ENCODE data around the gene TRAPPC5.

TRAPPC5 gene

DNA sequence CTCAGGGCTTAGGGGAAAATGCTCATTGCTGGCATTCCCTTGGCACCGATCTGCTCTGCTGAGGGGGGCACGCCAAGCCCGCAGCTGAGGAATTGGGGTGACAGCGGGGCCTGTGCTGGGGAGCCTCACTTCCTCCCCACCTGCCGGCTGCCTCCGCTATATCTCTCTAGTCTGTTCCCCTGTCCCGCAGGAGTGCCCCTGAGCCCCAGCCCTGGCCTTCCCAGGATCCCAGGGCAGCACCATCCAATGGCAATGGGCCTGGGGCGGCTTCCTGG lies 34.3 kb upstream of the TRAPPC5 start:
- DNase-seq, result no peak

- DNase-seq, result no peak
Measured at GRCh38 chr19:7647156-7647555, 33.5 kb upstream of the TRAPPC5 start.

DNA sequence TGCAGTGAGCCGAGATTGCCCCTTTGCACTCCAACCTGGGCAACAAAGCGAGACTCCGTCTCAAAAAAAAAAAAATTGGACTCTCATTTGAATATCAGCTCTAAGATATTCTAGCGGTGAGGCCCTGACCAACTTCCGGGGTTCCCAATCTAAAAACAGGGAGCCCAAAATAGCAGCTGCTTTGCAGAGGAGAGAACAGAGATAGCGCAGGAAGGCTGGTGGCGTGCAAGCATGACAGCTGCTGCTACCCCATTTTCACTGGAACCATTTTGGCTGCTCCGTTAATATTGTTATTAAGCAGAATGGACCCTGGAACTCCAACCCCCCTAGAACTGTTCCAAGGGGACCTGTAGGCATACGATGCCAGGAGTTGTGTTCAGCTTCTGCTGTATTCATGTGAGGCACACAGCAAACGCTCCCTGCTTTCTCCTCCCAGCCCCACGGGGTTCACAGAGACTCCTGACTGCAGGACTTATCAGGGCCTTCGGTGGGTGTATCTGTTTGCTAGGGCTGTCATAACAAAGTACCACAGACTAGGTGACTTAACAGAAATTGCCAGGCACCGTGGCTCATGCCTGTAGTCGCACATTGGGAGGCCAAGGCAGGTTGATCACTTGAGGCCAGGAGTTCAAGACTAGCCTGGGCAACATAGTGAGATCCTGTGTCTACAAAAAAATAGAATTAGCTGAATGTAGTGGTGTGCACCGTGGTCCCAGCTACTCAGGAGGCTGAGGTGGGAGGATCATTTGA lies 32.2 kb upstream of the TRAPPC5 start:
- no peak for DNase-seq

- no peak for DNase-seq
Measured at GRCh38 chr19:7650148-7650547, 30.5 kb upstream of the TRAPPC5 start.

DNA sequence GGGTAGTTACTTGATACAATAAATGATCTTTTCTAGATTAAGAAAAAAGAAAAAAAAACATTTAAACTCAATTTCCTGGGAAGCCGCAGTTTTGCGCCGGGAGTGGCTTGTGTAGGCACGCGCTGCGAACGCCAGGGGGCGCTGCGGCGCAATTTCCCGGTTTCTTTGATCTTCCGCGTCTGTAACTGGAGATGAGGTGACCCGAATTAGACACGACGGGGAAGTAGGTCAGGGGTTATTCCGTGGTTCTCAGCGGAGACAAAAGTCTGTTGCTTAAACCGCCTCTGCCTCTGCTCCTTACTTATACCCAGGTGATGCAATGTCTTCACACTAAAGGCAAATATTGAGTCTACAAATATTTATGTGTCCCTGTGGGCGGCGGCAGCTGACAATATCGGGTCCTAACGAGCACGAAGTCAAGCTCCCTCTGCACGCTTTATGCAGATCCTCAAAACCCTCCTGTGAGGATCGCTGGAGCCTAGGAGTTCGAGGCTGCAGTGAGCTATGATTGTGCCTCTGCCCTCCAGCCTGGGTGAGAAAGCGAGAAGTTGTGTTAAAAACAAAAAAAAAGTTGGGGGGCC lies 28.5 kb upstream of the TRAPPC5 start:
- DNase-seq, result peak; percentile 87

GRCh38 chr19:7654401-7654800 lies 26.2 kb upstream of the TRAPPC5 start:
- DNase-seq, result no peak

- DNase-seq, result no peak
Measured at GRCh38 chr19:7655581-7655980, 25.1 kb upstream of the TRAPPC5 start.

DNA sequence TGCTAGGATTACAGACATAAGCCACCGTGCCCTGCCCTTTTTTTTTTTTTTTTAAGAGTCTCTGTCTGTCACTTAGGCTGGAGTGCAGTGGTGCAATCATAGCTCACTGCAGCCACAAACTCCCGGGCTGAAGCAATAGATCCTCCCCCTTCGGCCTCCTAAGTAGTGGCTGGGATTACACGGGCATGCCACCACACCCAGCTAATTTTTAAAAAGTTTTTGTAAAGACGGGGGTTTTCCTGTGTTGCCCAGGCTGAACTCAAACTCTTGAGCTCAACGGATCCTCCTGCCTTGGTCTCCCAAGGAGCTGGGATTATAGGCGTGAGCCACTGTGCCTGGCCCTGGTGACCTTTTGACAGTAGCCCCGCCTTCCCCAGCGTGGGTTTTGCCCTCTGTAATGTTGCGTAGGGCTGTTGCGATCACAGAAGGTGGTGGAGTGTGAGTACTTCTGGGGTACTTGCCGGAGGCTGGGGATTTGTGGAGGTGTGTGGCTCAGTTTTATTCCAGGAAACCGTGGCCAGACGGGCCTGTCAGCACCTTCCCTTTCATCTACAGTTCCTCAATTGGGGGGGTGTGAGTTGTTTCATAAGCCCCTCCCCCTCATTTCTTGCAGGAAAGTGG lies 23.4 kb upstream of the TRAPPC5 start:
- DNase-seq, result peak; percentile 26

GRCh38 chr19:7658219-7658686 lies 22.4 kb upstream of the TRAPPC5 start:
- peak; percentile 56 for DNase-seq

- DNase-seq, result no peak
Measured at GRCh38 chr19:7661744-7662538, 18.7 kb upstream of the TRAPPC5 start.

DNA sequence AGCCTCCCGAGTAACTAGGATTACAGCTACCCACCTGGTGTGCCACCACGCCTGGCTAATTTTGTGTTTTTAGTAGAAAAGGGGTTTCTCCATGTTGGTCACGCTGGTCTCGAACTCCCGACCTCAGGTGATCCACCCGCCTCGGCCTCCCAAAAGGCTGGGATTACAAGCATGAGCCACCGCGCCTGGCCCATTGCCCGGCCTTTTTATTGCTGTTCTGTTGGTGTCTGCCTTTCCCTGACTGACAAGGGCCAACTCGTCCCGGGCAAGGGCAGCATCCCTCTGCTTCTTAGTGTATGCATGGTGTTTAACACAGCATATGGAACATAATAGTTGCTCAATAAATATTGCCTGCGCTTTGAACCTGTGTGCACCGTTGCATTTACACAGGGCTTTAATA lies 18.0 kb upstream of the TRAPPC5 start:
- DNase-seq, result no peak

DNA sequence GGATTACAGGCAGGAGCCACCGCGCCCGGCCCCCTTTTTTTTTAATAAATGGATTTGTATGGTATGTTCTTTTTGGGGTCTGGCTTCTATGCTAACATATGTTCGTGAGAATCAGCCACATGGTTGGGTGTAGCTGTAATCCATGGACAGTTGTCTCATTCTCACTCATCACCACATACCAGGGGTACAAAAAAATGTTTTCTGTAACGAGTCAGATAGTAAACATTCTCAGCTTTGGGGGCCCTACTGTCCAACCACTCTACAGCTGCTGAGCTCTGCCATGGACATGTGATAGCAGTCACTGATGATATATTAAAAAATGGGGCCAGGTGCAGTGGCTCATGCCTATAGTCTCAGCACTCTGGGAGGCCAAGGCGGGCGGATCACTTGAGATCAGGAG lies 16.9 kb upstream of the TRAPPC5 start:
- DNase-seq, result no peak

- DNase-seq, result no peak
Measured at GRCh38 chr19:7665076-7665475, 15.6 kb upstream of the TRAPPC5 start.

- DNase-seq, result no peak
Measured at GRCh38 chr19:7668842-7669241, 11.8 kb upstream of the TRAPPC5 start, which contains the start of gene RETN. TSS of gene RETN (plus strand) at chr19:7669049. CDS start at chr19:7669327, 278 bp downstream.

- DNase-seq, result no peak
Measured at GRCh38 chr19:7669641-7670040, 11.0 kb upstream of the TRAPPC5 start.

DNA sequence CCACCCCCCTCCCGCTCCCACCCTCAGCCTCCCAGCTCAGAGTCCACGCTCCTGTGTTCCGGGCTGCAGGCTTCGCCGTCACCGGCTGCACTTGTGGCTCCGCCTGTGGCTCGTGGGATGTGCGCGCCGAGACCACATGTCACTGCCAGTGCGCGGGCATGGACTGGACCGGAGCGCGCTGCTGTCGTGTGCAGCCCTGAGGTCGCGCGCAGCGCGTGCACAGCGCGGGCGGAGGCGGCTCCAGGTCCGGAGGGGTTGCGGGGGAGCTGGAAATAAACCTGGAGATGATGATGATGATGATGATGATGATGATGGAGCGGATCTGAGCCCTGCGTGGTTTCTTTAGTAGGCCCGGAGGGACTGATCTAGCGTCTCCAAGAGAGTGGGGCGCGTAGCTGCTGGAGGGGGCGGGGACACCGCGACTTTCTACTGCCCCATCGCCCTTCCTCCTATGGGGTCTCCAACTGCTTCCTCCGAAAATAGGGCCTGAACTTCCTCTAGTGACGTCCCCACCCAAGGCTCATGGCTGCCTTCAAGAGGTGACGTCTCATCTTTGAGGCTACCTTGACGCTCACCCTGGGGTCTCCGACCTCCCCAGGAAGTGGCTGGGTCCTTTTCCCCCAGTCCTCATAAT lies 10.4 kb upstream of the TRAPPC5 start:
- DNase-seq, result no peak

DNA sequence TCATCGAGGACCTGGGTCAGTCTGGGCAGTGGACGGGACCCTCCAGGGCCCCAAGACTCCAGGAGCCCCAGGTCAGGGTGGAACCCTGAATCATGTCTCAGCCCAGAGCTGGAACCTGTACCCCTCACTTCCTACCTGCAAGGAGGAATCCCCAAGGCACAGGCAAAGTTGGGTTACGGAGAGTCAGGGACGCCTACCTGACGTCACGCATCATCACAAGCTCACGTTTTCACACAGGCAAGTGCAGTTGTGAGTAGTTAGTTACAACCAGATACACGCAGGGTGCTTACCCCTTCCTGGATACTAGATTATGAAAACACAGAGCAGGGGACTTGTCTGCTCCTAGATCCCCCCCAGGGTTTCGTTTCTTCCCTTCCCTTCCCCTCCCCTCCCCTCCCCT lies 9.8 kb upstream of the TRAPPC5 start:
- DNase-seq, result no peak

- no peak for DNase-seq
Measured at GRCh38 chr19:7672522-7672921, 8.1 kb upstream of the TRAPPC5 start.

DNA sequence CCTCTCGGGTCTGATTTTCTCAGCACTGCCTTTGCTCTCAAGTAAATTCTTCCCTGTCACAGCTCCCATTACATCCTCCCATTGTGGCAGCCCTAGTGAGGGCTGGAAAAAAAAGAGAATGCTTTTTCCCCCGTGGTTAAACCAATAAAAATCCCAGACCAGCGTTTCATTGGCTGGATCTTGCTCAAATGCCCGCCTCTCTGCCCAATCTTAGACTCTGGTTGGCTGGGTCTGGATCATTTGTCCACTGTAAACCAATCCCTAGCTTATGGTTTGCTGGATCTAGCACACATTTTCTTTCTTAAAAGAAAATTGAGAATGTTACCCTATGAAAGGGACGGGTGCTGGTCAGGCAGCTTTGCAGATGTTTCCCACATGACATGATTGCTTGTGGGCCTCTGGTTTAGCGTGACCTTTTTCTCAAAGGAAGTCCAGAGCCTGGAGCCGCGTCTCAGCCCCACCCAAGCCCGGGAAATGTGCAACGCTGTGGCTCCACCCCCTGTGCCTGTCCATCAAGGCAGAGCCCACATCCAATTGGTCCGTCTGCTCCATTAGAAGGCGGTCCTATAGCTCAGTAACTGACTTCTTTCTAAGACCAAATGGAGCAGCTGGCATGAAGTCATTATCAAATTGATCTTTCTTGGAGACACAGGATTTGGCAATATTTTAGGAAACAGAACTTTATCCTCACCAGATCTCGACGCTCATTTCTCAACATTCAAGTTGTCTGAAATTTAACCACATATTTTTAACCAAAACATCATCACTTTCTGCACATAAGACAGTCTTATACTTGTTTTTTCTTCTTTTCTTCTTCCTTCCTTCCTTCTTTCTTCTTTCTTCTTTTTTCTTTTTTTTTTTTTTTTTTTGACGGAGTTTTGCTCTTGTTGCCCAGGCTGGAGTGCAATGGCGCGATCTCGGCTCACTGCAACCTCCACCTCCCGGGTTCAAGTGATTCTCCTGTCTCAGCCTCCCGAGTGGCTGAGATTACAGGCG lies 6.3 kb upstream of the TRAPPC5 start:
- peak; percentile 27 for DNase-seq

DNA sequence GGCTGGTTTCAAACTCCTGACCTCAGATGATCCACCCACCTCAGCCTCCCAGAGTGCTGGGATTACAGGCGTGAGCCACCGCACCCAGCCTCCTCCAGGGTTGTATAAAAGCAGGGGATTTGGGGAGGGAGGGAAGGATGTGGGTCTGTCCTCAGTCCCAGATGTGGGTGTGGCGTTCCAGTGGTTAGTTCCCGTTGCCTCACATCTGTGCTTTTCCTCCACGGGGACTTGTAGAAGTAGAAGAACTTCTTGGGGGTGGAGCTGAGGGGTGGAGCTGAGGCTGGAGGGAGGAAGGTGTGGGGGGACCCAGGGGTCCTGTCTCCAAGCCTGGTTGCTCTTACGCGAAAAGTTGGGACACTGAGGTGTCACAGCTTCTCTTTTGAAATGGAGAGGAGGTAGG lies 4.3 kb upstream of the TRAPPC5 start:
- no peak for DNase-seq

- no peak for DNase-seq
Measured at GRCh38 chr19:7676854-7677253, 3.8 kb upstream of the TRAPPC5 start, which contains the start of gene MCEMP1. TSS of gene MCEMP1 (plus strand) at chr19:7677090. CDS start at chr19:7677121, 31 bp downstream.

Data from stimulated activated CD4-positive, alpha-beta T cell treated with anti-CD3 and anti-CD28 coated beads, Interleukin-4, amount 100 ng/mL, for 24 hours (primary cell).